VCaP (cell line): ENCODE measurements around the gene CSF2.

ENCODE experiments used
- H3K27ac ChIP-seq: fragments of 450-650 bp; 2 replicates; pipeline ENCODE4 v1.5.1; 2017
- TF ChIP-seq, protein P1 (sequence below): fragments of 450-650 bp; conservative IDR thresholded peaks from 2 replicates; pipeline ENCODE4 v1.5.1; 2017; ENCODE audit warnings: mild to moderate bottlenecking, moderate library complexity

Gene CSF2

DNA sequence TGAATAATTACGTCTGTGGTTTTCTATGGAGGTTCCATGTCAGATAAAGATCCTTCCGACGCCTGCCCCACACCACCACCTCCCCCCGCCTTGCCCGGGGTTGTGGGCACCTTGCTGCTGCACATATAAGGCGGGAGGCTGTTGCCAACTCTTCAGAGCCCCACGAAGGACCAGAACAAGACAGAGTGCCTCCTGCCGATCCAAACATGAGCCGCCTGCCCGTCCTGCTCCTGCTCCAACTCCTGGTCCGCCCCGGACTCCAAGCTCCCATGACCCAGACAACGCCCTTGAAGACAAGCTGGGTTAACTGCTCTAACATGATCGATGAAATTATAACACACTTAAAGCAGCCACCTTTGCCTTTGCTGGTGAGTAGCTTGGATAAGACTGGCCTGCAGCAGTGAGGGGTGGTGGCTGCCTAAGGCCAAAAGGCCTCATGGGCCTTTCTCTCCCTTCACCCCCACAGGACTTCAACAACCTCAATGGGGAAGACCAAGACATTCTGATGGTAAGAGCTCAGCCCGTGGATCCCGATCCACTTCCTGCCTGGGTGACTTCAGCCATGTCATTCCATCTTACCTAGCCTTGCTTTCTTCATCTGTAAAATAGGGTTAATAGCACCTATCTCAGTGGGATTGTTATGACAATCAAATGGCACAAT is 13.0 kb upstream of the CSF2 start, which contains the start of gene IL3:
Gene IL3, plus strand, starts transcription at position 155 of the 661 bp plus-strand sequence. Its CDS starts 52 bp downstream, at position 207.
- H3K27ac ChIP-seq, result no peak within 1 kb of the TSS
- TF ChIP-seq, protein P1, sequence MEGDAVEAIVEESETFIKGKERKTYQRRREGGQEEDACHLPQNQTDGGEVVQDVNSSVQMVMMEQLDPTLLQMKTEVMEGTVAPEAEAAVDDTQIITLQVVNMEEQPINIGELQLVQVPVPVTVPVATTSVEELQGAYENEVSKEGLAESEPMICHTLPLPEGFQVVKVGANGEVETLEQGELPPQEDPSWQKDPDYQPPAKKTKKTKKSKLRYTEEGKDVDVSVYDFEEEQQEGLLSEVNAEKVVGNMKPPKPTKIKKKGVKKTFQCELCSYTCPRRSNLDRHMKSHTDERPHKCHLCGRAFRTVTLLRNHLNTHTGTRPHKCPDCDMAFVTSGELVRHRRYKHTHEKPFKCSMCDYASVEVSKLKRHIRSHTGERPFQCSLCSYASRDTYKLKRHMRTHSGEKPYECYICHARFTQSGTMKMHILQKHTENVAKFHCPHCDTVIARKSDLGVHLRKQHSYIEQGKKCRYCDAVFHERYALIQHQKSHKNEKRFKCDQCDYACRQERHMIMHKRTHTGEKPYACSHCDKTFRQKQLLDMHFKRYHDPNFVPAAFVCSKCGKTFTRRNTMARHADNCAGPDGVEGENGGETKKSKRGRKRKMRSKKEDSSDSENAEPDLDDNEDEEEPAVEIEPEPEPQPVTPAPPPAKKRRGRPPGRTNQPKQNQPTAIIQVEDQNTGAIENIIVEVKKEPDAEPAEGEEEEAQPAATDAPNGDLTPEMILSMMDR, result no peak

DNA sequence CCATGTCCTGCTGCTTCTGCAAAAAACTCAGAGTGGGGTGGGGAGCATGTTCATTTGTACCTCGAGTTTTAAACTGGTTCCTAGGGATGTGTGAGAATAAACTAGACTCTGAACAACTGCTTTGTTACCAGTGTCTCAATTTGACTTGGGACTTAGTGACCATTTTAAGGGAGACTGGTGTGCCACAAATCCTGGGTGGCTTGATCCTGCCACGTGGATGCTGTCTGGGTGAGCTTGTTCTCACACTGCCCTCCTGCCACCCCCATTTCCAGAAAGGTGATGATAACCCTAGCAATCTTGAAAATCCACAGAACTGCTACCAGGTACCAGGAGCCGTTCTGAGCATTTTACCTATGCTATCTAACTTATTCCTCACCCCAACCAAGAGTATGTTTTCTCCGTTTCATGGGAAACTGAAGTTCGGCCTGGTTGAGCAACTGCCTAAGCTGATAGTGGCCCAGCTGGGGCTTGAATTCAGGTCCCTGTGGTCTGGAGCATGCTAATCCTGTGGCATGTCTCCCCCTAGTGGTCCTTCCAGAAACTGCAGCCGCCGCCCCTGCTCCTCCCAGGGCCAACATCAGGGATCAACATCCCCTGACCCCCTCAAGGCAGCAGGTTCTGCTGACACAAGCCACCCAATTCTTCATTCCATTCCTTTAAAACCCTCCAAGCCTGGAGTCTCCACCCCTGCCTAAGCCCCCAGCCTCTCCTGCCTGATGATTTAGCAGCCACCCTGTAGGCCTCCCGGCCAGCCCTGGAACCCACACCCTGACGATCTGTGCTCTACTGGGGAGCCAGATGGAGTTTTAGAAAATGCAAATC is 10.3 kb upstream of the CSF2 start:
- TF ChIP-seq, protein P1, result peak; percentile 95
- no peak overlapping the region for H3K27ac ChIP-seq

DNA sequence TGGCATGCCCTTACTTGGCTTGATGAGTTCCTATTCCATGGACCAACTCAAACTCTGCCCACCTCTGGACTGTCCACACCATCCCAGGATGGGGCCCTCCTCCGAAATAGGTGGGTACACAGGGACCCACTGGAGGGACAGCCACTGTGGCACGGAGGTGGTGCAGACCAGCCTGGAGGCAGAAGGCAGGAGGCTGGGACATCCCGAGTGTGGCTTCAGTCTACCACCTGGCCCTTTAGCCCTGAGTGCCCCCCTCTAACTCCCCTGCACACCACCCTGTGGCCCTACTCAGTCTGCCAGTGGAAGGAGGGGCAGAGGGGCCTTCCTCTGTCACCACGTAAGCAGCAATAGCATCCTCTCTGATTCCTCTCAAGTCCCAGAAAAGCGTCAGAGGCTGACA is 9.4 kb upstream of the CSF2 start:
- no peak overlapping the region for H3K27ac ChIP-seq
- TF ChIP-seq, protein P1, result no peak

DNA sequence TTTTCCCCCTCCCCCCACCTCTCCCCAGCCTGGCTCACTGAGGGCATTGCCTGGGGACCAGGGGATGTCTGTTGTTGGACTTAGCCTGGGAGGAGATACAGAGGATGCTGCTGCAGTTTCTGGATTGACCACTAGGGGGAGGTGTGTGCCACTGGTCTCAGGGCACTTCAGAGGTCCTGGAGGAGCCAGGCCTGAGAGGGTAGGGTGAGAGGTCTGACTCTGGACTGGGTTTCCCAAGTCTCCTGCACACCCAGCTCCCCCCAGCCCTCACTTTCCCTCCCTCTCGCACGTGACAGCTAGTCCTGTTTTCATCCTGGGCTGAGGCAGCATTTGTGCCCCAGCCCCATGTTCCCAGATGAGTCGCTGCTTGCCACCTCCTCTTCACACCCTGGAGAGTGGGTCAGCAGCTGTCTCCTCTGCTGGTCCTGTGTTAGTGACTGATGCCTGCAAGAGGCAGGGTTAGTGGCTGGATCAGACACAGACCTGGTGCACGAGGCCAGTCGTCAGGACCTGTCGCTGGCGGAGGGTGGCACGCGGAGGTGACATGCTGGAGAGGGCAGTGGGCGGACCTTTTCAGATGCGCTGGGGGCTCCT is 8.8 kb upstream of the CSF2 start:
- TF ChIP-seq, protein P1, result peak; percentile 89
- H3K27ac ChIP-seq, result no peak overlapping the region

DNA sequence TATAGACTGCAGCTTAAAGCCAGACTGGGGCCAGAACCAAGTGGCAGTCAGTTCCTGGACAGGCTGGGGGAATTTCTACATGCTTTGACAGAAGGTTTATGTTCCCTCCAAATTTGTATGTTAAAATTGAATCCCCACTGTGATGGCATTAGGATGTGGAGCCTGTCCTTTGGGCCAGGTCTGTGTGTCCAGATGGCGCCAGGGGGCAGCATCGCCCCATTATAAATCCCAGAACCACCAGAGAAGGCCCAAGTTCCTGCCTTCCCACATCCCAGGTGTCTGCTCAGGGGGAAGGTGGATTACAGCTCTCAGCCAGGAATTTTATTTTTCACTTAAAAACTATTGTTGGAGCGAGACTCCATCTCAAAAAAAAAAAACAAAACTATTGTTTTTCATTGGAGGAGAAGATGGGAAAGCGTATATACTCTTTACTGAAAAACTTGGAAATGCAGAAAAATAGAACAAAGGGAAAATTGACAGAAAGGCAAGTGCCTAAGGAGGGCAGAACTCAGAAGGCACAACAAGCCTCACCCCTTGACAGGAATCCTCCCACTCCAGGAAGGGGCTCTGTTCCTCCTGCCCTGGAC is 8.1 kb upstream of the CSF2 start:
- TF ChIP-seq, protein P1, result no peak; the same call in none of the 2 replicates
- H3K27ac ChIP-seq, result no peak overlapping the region

DNA sequence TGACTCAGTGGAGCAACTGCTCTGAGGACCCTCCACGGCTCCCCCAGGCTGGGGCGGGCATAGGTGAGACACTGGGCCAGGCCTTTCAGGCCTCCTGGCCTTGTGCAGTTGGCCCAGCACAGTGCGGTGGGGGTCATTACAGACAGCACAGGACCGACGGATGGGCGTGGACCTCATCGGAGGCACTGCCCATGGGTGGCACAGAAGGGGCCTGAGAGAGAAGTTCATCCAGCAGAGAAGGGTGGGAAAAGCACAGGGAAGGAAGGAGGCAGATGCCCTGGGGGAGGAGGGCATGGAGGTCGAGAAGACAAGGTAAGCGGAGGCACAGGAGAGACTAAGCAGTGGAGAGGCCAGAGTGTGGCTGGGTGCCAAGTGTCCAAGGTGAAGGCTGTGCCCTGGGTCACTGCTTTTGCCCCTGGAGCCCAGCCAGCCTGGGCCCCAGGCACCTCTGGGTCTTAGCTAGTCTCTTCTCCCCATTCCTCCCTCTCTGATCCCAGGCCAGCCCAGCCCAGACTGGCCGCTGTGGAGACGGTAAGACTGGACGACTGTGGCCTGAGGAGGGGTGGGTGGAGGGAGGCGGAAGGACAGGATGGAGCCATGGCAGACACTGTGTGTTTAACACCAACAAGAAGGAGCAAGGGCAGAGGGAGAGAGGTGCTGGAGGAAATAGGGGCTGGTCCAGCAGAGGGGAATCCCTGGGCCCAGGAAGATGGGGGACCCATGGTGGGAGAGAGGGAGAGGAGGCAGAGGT is 7.5 kb upstream of the CSF2 start:
- TF ChIP-seq, protein P1, result no peak
- no peak overlapping the region for H3K27ac ChIP-seq
